GF-D8 (cell line): ENCODE measurements around the gene OR6C6.
"Not testable (repeated sequence)": the region's sequence is repeated elsewhere in the genome, so short reads cannot be mapped to it uniquely, and the experiment has no call there.

Experiments used
- DNase-seq: peaks from one replicate; lab custom pipeline; 2025; lab: John Stamatoyannopoulos, UW

The OR6C6 gene

DNA sequence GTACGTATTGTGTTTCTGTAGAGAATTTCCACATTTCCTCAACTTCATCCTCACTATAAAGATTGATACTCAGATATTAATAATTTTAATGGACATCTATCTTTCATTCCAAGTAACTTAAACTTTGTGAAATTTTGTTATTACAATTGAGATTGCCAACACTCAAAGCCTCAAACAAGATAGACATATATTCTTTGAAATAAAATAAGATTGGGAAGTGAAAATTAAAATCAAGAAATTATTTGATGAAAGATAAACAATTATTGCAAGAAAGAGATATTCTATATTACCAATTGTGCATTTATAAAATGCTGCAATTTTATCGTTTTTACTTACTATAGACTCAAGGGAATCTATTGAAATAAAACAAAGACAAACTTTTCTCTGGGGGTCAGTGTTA is at the start of gene OR6C6:
Gene OR6C6 (minus strand): TSS at position 101 of the 400 bp plus-strand sequence. CDS start 1,337 bp downstream, outside the sequence.
- no peak for DNase-seq

DNA sequence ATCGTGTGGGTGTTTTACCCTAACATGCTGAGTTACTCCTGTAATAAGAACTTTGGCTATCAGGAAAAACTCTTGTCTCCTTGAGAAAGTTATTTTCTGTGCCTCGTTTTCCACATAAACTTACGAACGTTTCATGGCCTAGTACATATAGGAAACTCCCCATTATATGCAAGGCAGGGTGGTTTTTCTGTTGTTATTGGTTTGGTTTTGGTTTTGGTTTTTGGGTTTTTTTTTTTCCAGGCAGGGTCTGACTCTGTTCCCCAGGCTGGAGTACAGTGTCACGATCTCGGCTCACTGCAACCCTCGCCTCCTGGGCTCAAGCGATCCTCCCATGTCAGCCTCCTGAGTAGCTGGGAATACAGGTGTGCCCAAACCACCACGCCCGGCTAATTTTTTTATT is 39.6 kb upstream of the OR6C6 start:
- no peak for DNase-seq

GRCh38 chr12:55330446-55330845 is 34.1 kb upstream of the OR6C6 start, which contains the start of gene OR6C3:
OR6C3 (plus strand) TSS chr12:55330746; CDS start chr12:55331701, 955 bp downstream.
- no peak for DNase-seq

- DNase-seq = not testable (repeated sequence)
Observed at GRCh38 chr12:55325801-55326200, 29.4 kb upstream of the OR6C6 start.

GRCh38 chr12:55320201-55320600 is 23.8 kb upstream of the OR6C6 start:
- no peak for DNase-seq

DNA sequence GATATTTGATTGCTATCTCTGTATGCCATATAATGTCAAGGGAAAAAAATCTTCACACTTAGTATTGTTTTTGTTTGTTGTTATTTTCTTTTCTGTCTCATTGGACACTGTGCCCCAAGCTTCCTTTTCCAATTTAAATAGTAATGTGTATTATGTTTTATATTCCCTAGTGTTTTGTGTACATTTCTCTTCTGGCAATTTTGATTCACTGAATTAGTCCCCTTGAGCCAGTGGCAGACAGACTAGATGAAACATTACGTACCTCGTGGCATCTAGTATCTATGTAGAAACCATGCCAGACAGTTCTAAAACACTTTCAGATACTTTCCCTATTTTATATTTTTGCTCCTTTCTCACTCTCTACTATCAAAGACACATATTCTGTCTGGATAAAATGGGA is 17.7 kb upstream of the OR6C6 start, which contains the start of gene OR6C1:
Gene OR6C1 (plus strand): TSS at position 301 of the 400 bp plus-strand sequence. CDS start 6,257 bp downstream, outside the sequence.
- DNase-seq = no peak

- no peak for DNase-seq
Observed at GRCh38 chr12:55289999-55290398, 6.4 kb downstream of the OR6C6 start.

DNA sequence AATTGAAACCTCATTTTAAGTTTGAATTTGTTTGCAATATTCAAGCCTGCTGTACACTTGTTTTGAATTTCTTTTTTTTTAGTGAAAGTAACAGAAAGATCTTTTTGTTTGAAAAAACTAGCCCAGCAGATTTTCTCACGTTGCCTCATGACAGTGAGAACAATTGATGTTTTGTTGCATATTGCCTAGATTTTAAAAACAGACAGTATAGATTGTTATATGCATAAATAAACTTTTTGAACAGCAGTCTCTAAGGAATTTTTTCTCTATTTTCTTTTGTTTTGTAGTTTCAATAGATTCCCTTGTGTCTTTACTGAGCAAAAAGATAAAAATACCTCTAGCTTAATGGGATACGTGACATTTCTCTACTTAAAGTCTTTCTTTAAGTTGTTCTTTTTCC is 15.4 kb downstream of the OR6C6 start:
- DNase-seq = no peak

GRCh38 chr12:55258303-55258702 is 38.1 kb downstream of the OR6C6 start:
- DNase-seq = no peak

GRCh38 chr12:55256831-55257230 is 39.5 kb downstream of the OR6C6 start:
- DNase-seq = no peak

- DNase-seq = no peak
Observed at GRCh38 chr12:55253281-55253680, 43.1 kb downstream of the OR6C6 start.

DNA sequence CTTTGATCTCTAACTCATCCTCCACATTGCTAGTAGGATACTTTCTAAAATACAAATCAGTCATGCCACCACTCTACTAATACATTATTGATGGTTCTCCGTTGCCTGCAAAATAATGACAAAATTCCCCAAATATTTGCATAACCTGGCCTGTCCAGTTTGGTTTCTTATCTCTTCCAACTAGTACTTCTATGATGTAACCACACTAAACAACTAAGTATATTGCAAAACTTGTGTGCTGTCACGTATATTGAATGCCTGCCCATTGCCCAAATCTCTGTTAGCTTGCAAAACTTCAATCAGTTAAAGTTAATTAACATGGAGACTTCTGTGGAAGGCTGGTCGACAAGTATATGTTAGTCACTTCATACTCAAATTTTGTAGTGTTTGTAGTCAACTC is 45.4 kb downstream of the OR6C6 start:
- no peak for DNase-seq

DNA sequence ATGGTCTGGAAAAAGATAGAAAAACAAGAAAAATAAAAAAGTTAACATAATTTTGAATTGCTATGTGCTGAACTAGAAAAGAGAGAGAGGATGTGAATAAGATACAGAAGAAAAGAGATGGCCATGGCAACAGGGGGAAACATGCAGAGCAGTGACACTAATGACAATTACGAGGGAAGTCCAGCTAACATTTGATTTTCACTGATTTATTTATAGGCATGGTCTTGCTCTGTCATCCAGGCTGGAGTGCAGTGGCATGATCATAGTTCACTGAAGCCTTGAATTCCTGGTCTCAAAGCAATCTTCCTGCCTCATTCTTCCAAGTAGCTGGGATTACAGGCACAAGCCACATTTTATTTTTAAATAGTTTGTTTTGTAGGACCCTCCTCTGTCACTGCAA is 50.2 kb downstream of the OR6C6 start:
- no peak for DNase-seq

DNA sequence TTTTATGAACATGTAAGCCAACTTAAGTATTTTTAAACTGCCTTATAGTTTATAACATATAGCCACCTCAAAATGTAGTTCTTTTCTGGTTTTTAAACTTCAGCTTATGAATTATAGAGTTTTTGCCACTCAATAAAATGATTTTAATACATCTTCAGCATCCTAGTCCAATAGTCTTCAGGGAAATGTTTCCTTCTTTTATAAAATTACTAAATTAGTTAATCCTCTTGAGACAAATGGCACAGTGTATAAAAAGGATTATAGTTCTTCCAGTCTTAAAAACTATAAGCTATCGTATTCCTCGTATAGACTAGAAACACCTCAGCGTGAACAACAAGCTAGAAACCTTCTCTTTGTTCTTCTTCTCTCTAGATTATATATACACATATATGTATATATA is 52.1 kb downstream of the OR6C6 start, which contains the start of gene OR6C74:
Gene OR6C74 (plus strand): TSS at position 301 of the 400 bp plus-strand sequence. CDS start 2,679 bp downstream, outside the sequence.
- no peak for DNase-seq
